NCI-H2107 treated with DMSO at 0.1 percent for 48 hours (cell line): ENCODE results near the gene STK26.
"Not testable (repeated sequence)": the region's sequence is repeated elsewhere in the genome, so short reads cannot be mapped to it uniquely, and the experiment has no call there.

Source experiments
- DNase-seq: peaks from one replicate; lab custom pipeline; 2025; ENCODE audit not compliant: unreplicated experiment; lab: John Stamatoyannopoulos, UW

Gene STK26

DNA sequence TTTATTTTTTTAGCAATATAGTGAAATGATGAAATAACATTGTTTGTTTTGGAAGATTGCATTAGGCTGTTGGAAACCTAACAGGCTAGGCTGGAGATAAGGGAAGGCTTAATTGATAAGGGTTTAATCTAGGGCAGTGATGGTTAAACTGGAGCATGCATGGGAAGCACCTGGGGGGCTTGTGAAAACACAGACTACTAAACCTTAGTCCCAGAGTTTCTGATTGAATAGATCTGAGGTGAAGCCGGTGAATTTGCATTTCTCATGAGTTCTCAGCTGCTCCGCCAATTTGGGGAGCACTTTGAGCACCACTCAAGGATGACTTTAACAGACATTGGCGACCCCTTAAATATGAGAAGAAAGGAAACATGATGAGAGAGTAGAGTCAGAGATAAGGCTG, 11.5 kb downstream of the STK26 start:
- no peak for DNase-seq

- DNase-seq = peak; percentile 31
These were observed 14.4 kb downstream of the STK26 start for GRCh38 chrX:132037479-132037993.

- DNase-seq = no peak
These were observed 17.0 kb downstream of the STK26 start for GRCh38 chrX:132040066-132040465.

DNA sequence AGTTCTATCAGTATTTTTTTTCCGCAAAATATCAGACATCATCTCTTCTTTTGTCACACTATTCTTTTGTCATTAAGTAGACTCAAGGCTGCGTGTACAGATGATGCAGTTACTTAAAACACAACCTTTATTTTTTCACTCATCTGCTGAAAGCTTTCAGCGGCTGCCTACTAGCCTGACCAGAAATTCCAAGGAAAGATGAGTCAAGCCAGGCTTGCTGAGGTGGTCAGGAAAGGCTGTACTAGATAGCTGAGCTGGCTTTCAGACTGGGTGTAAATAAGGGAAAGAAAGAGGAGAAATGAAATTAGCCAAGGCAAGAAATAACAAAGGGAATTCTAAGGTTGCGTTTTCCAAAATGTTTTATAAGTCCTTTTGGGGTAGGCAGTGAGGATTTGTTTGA, 17.9 kb downstream of the STK26 start:
- no peak for DNase-seq

DNA sequence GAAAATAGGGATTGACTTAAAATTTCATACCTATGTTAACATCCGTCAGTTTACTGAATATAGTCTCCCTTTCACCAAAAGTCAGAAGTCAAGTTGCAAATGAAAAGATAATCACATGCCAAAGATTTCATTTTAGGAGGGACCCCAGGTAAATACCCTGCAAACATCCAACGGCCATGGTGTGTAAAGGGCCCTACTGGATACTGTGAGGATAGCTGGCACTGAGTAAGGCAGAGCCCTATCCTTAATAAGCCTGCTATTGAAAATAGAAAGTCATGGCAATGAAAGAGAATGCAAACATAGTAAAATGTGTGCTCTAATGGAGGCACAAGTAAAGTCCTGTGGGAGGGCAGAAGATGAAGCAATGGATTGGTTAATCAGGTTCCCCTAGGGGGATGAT, 20.9 kb downstream of the STK26 start:
- DNase-seq = no peak

DNA sequence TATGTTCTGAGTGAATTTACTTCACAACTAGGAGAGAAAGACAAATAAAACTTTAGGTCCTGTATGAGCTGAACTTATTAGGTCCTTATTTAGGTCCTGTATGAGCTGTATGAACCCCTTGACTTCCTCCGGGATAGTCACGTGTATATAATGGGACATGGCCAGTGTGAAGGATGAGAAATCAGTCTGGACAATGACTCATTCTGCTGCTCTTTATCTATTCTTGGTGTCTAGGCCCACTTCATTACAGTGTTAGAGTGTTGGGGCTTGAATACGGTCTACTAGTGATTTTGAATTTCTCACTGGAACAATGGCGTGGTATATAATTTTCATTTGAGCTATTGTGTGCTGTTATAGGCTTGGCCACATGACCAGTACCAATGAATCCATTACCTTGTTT, 21.9 kb downstream of the STK26 start:
- no peak for DNase-seq

- DNase-seq = no peak
These were observed 22.4 kb downstream of the STK26 start for GRCh38 chrX:132045456-132045855.

GRCh38 chrX:132046533-132046932, 23.4 kb downstream of the STK26 start:
- no peak for DNase-seq

- not testable (repeated sequence) for DNase-seq
These were observed 28.7 kb downstream of the STK26 start for GRCh38 chrX:132051778-132052177.

DNA sequence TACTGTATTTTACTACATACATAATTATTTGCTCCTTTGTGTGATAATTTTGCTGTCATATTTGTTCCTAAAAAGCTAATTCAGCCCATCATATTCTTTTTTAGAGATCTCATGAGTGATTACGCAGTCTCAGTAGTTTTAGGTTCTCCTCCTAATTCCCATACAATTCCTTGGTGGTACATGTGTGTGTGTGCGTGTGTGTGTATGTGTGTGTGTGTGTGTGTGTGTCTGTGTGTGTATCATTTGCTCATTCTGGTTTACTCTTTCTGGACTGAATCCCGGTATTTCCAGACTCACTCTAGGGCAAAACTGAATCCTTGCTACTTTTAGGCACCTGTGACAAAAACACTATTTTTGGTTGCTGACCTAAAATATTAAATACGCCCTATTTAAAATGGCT, 34.9 kb downstream of the STK26 start:
- no peak for DNase-seq

DNA sequence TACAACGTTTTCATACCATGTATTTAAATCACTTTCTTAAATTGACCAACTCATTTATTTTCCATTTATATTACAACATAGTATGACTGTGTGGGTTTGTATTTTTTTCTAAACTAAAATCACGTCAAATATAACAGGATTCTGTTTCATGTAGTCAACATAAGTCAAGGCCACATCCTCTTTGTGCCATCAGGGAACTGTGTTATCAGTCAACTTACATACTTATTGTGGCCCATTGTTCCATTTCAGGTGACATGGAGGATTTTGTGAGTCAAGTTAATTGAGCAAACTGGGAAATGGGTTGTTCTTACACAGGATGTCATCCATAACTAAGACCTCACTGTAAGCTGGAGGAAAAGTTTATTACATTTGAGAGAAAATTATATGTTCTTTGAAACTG, 35.9 kb downstream of the STK26 start:
- no peak for DNase-seq

DNA sequence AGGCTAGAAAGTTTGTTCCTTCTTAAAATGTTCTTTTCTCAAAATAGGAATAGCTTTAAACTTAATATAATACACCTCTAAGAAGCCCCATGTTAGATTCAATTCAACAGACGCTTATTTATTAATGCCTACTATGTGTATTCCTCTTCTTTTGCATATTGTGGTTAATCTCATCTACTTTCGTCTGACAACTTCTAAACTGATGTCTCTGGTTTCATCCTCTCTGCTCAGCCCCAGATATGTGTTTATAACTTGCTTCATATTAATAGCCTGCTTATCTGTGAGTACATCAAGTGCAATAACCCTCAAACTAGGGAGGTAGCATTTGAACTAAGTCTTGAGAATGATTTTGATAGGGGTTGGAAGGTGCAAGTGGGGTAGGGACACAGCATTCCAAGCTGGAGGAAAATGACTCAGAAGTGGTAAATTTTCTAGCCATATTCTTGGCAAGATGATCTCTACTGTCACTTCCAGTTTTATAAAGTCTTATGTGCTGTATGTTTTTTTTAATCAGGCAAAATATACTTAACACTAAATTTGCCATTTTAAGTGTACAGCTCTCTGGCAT, 37.0 kb downstream of the STK26 start:
- no peak for DNase-seq

DNA sequence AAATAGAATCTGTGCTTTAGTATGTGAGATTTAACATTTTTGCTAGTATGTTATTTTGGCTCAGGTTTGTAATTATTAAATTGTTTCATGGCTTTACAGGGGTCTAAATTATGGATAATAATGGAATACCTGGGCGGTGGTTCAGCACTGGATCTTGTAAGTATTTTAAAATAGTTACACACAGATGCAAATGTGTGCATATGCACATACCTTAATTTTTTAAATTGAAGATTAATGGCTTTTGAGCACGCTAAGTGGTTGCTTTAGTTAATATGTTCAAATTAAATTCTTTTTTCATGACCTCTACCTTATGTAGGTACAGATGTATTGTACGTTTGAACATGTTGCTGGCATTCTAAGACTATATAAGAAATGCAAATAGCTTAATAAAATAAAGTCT, 40.2 kb downstream of the STK26 start:
- no peak for DNase-seq

- no peak for DNase-seq
These were observed 40.8 kb downstream of the STK26 start for GRCh38 chrX:132063862-132064261.

- DNase-seq = no peak
These were observed 45.3 kb downstream of the STK26 start for GRCh38 chrX:132068405-132068804.

DNA sequence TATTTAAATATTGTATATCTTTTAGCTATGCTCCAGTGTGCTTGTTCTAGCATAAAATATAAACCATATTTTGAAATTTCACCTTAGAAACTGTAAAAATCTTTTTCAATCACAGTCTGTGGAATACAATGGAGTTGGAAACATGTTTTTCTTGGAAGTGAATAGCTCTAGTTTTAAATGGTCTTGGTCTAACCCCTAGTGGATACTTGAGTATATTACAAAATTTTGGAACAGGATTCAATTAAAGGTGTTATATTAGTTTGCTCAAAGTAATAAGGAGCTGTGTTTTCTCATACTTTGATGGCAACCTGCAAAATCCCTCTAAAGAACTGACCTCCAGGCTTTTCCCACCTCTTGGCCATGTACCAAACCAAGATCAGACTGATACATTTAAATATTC, 48.2 kb downstream of the STK26 start:
- peak; percentile 40 for DNase-seq

- DNase-seq = no peak
These were observed 54.3 kb downstream of the STK26 start for GRCh38 chrX:132077414-132077813.

DNA sequence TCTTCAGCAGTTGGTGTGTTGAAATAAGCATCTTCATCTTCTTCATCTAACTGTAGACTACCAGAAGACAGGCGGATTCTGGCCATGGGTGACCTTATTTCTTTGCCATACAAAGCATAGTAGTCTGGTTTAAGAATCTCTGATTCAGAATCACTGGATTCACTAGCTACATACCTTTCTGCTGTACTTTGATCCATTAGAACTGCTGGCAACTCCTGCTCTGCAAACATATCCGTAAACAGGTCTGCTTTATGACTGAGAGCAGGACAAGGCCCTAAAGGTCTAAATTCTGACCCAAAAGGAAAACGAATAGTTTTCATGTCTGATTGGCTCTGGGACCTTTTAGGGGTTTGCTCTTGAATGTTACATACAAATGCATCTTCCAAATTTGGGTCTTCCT, 54.8 kb downstream of the STK26 start:
- DNase-seq = no peak

GRCh38 chrX:132085786-132086185, 62.7 kb downstream of the STK26 start:
- DNase-seq = no peak

GRCh38 chrX:132086672-132087071, 63.6 kb downstream of the STK26 start:
- DNase-seq = no peak

GRCh38 chrX:132088864-132089263, 65.8 kb downstream of the STK26 start:
- no peak for DNase-seq

GRCh38 chrX:132090403-132091159, 67.5 kb downstream of the STK26 start:
- no peak for DNase-seq
